OCI-LY3 (cell line): ENCODE results near the gene NTNG2.

Experiments
- H2AFZ ChIP-seq: fragments of 200-600, 300-600 bp; shearing (Covaris generic); 2 replicates; pipeline ENCODE4 v1.6.0; 2014; ENCODE audit warnings: antibody characterized with exemption, low read depth, low read length
- H3K27ac ChIP-seq: fragments of 200-600, 300-600 bp; sonication (generic); 2 replicates; pipeline ENCODE4 v1.5.1; 2014; ENCODE audit warnings: mild to moderate bottlenecking, low read length, moderate library complexity, mixed read lengths
- H3K27me3 ChIP-seq: fragments of 200-600, 300-600 bp; sonication (generic); 2 replicates; pipeline ENCODE4 v1.6.1; 2014; ENCODE audit warnings: low read depth, low read length, mixed read lengths
- H3K36me3 ChIP-seq: fragments of 200-600, 300-600 bp; sonication (generic); replicated peaks from 2 replicates; pipeline ENCODE3; 2014; ENCODE audit warnings: low read depth, low read length, mixed read lengths
- H3K4me1 ChIP-seq: fragments of 300-600, 200-600 bp; sonication (generic); 2 replicates; pipeline ENCODE4 v1.6.1; 2014; ENCODE audit warnings: low read length, mixed read lengths
- H3K4me2 ChIP-seq: fragments of 200-600, 300-600 bp; sonication (generic); 2 replicates; pipeline ENCODE4 v1.6.1; 2014; ENCODE audit warnings: low read length, mixed read lengths
- H3K4me3 ChIP-seq: fragments of 300-600, 200-600 bp; sonication (generic); 2 replicates; pipeline ENCODE4 v1.5.1; 2014; ENCODE audit warnings: antibody characterized with exemption, mild to moderate bottlenecking, low read length, moderate library complexity
- H3K79me2 ChIP-seq: fragments of 300-600, 200-600 bp; shearing (Covaris generic); 2 replicates; pipeline ENCODE4 v1.6.1; 2014; ENCODE audit warnings: mild to moderate bottlenecking, low read length, mixed read lengths
- H3K9ac ChIP-seq: fragments of 300-600, 200-600 bp; shearing (Covaris generic); 2 replicates; pipeline ENCODE4 v1.6.0; 2014; ENCODE audit warnings: mild to moderate bottlenecking, low read length, moderate library complexity
- H3K9me3 ChIP-seq: fragments of 200-600, 300-600 bp; shearing (Covaris generic); 2 replicates; pipeline ENCODE4 v1.6.1; 2014; ENCODE audit warnings: low read length, mixed read lengths; ENCODE audit not compliant: insufficient read depth
- H4K20me1 ChIP-seq: fragments of 200-600, 300-600 bp; sonication (generic); 2 replicates; pipeline ENCODE4 v1.6.1; 2016; ENCODE audit warnings: low read length, mixed read lengths; ENCODE audit not compliant: insufficient read depth
- CTCF ChIP-seq: fragments of 200-600, 300-600 bp; sonication (generic); IDR thresholded peaks from 2 replicates; pipeline ENCODE4 v1.5.1; 2014; ENCODE audit warnings: antibody characterized with exemption, low read length, low read depth
- EZH2phosphoT487 ChIP-seq: fragments of 200-600 bp; shearing (Covaris generic); IDR thresholded peaks from 2 replicates; pipeline ENCODE4 v1.6.1; 2018; ENCODE audit warnings: antibody characterized with exemption, mixed run types, low read depth

Gene NTNG2

GRCh38 chr9:132156262-132156661 lies 5.6 kb upstream of the NTNG2 start:
- H3K4me3 ChIP-seq = no peak overlapping the region
- peaks cover 7% of the 10 kb centered on the region for H3K4me1 ChIP-seq
- no peaks in the 10 kb centered on the region for H3K9me3 ChIP-seq
- no peak overlapping the region for H3K9ac ChIP-seq
- no peak overlapping the region for H3K4me2 ChIP-seq
- TF ChIP-seq EZH2phosphoT487 (no peak), CTCF (no peak)
- H3K36me3 ChIP-seq = no peaks in the 10 kb centered on the region
- H3K27ac ChIP-seq = no peak overlapping the region
- no peaks in the 10 kb centered on the region for H3K79me2 ChIP-seq
- H3K27me3 ChIP-seq = peaks cover 51% of the 10 kb centered on the region
- H4K20me1 ChIP-seq = no peaks in the 10 kb centered on the region
- no peak overlapping the region for H2AFZ ChIP-seq

GRCh38 chr9:132157347-132158116 lies 4.3 kb upstream of the NTNG2 start:
- no peak overlapping the region for H3K27ac ChIP-seq
- no peak overlapping the region for H3K4me3 ChIP-seq
- no peaks in the 10 kb centered on the region for H3K79me2 ChIP-seq
- H4K20me1 ChIP-seq = no peaks in the 10 kb centered on the region
- H3K27me3 ChIP-seq = peaks cover 43% of the 10 kb centered on the region
- no peak overlapping the region for H3K9ac ChIP-seq
- H3K36me3 ChIP-seq = no peaks in the 10 kb centered on the region
- H3K9me3 ChIP-seq = no peaks in the 10 kb centered on the region
- no peak overlapping the region for H3K4me2 ChIP-seq
- TF ChIP-seq EZH2phosphoT487 (no peak), CTCF (no peak)
- no peak overlapping the region for H2AFZ ChIP-seq
- H3K4me1 ChIP-seq = peaks cover 7% of the 10 kb centered on the region

- Histone ChIP-seq H3K9me3 (no peaks in the 10 kb centered on the region), H3K79me2 (no peaks in the 10 kb centered on the region), H3K4me1 (peaks cover 12% of the 10 kb centered on the region), H3K27me3 (peaks cover 51% of the 10 kb centered on the region), H3K4me3 (peak overlapping the region; percentile 96), H3K27ac (no peak overlapping the region), H3K36me3 (no peaks in the 10 kb centered on the region), H3K4me2 (peak overlapping the region; percentile 81), H2AFZ (peak overlapping the region; percentile 80), H3K9ac (peak overlapping the region; percentile 52), H4K20me1 (no peaks in the 10 kb centered on the region)
- TF ChIP-seq EZH2phosphoT487 (no peak), CTCF (no peak)
Observed at GRCh38 chr9:132160802-132161742, 786 bp upstream of the NTNG2 start.
